ENCODE measurements around the gene ADGRG3. TPM values are rescaled to one million over a fixed set of nuclear protein-coding genes. Genes with fewer than 3 reads are reported as not detected.

The ADGRG3 gene
- total and polyA plus RNA-seq, 9 of the 15 experiments (the other 6 are each of a cell fraction or from before 2014, with no cell fraction given), result 0.09 to 0.52 (median 0.14) TPM; not detected in 3

DNA sequence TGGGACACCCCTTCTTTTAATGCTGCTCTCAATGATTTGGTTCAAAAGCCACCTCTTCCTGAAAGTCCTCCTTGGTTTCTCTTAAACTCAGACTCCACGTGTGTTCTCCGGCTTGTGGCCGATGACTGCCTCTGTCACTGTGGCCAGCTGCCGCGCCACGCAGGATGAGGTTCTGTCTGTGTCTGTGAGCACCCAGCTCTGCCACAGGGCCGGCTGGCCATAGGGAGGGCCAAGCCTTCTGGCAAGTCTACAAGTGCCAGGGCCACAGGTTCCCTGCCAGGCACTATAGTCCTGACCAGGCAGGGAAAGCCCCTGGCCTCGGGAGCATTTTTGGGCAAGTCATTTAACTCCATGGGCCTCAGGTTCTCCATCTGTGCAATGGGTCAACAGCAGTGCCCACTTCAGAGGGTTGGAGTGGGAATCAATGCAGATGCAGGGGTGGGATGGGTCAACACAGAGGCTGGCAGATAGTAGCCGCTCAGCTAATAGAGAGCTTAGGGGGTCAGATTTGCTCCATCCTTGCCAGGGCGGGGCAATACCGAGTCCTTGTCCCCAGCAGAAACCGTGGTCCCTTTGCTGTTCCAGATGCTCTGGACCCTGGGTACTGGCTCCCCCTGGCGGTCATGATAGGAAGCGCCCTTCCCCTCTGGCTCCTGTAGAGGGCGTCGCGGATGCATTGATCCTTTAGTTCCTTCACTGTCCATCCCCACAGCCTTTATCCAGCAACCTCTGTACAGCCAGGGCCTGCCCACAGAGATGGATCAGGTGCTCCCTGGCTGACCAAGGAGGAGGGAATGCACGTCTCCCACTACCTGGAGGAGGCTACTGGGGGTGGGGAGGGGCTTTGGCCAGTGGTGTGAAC lies 19.3 kb upstream of the ADGRG3 start (continued):
- TF ChIP-seq, protein P1, sequence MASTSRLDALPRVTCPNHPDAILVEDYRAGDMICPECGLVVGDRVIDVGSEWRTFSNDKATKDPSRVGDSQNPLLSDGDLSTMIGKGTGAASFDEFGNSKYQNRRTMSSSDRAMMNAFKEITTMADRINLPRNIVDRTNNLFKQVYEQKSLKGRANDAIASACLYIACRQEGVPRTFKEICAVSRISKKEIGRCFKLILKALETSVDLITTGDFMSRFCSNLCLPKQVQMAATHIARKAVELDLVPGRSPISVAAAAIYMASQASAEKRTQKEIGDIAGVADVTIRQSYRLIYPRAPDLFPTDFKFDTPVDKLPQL (IDR thresholded peaks at IDR 0.05; ENCODE audit: extremely low read depth, insufficient read length), result no peak
- TF ChIP-seq ZBTB8A (IDR thresholded peaks at IDR 0.05; ENCODE audit: partially characterized antibody) (no peak), EZH2 (IDR thresholded peaks at IDR 0.05; ENCODE audit: borderline replicate concordance, low read depth, low read length) (no peak), ZNF583 (CRISPR knock-in tag; IDR thresholded peaks at IDR 0.05) (no peak), TRIM24 (IDR thresholded peaks at IDR 0.05) (no peak)
- TF ChIP-seq, protein P2, sequence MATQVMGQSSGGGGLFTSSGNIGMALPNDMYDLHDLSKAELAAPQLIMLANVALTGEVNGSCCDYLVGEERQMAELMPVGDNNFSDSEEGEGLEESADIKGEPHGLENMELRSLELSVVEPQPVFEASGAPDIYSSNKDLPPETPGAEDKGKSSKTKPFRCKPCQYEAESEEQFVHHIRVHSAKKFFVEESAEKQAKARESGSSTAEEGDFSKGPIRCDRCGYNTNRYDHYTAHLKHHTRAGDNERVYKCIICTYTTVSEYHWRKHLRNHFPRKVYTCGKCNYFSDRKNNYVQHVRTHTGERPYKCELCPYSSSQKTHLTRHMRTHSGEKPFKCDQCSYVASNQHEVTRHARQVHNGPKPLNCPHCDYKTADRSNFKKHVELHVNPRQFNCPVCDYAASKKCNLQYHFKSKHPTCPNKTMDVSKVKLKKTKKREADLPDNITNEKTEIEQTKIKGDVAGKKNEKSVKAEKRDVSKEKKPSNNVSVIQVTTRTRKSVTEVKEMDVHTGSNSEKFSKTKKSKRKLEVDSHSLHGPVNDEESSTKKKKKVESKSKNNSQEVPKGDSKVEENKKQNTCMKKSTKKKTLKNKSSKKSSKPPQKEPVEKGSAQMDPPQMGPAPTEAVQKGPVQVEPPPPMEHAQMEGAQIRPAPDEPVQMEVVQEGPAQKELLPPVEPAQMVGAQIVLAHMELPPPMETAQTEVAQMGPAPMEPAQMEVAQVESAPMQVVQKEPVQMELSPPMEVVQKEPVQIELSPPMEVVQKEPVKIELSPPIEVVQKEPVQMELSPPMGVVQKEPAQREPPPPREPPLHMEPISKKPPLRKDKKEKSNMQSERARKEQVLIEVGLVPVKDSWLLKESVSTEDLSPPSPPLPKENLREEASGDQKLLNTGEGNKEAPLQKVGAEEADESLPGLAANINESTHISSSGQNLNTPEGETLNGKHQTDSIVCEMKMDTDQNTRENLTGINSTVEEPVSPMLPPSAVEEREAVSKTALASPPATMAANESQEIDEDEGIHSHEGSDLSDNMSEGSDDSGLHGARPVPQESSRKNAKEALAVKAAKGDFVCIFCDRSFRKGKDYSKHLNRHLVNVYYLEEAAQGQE (IDR thresholded peaks at IDR 0.05; ENCODE audit: borderline replicate concordance), result peak; percentile 97
- TF ChIP-seq, protein P2 (CRISPR knock-in tag; IDR thresholded peaks at IDR 0.05; ENCODE audit: low read depth), result no peak
- TF ChIP-seq, protein P3, sequence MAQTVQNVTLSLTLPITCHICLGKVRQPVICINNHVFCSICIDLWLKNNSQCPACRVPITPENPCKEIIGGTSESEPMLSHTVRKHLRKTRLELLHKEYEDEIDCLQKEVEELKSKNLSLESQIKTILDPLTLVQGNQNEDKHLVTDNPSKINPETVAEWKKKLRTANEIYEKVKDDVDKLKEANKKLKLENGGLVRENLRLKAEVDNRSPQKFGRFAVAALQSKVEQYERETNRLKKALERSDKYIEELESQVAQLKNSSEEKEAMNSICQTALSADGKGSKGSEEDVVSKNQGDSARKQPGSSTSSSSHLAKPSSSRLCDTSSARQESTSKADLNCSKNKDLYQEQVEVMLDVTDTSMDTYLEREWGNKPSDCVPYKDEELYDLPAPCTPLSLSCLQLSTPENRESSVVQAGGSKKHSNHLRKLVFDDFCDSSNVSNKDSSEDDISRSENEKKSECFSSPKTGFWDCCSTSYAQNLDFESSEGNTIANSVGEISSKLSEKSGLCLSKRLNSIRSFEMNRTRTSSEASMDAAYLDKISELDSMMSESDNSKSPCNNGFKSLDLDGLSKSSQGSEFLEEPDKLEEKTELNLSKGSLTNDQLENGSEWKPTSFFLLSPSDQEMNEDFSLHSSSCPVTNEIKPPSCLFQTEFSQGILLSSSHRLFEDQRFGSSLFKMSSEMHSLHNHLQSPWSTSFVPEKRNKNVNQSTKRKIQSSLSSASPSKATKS (CRISPR knock-in tag; IDR thresholded peaks at IDR 0.05), result no peak
- TF ChIP-seq, protein P4, sequence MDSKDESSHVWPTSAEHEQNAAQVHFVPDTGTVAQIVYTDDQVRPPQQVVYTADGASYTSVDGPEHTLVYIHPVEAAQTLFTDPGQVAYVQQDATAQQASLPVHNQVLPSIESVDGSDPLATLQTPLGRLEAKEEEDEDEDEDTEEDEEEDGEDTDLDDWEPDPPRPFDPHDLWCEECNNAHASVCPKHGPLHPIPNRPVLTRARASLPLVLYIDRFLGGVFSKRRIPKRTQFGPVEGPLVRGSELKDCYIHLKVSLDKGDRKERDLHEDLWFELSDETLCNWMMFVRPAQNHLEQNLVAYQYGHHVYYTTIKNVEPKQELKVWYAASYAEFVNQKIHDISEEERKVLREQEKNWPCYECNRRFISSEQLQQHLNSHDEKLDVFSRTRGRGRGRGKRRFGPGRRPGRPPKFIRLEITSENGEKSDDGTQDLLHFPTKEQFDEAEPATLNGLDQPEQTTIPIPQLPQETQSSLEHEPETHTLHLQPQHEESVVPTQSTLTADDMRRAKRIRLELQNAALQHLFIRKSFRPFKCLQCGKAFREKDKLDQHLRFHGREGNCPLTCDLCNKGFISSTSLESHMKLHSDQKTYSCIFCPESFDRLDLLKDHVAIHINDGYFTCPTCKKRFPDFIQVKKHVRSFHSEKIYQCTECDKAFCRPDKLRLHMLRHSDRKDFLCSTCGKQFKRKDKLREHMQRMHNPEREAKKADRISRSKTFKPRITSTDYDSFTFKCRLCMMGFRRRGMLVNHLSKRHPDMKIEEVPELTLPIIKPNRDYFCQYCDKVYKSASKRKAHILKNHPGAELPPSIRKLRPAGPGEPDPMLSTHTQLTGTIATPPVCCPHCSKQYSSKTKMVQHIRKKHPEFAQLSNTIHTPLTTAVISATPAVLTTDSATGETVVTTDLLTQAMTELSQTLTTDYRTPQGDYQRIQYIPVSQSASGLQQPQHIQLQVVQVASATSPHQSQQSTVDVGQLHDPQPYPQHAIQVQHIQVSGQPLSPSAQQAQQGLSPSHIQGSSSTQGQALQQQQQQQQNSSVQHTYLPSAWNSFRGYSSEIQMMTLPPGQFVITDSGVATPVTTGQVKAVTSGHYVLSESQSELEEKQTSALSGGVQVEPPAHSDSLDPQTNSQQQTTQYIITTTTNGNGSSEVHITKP (IDR thresholded peaks at IDR 0.05; ENCODE audit: partially characterized antibody), result no peak
